Calu3 (cell line): ENCODE data around the gene ZNF397. TPM values are rescaled to one million over a fixed set of nuclear protein-coding genes. Genes with fewer than 3 reads are reported as not detected.

Experiments
- BruUV-seq: library from RNA; stranded (reverse); fragments of 400-500 nt; replicated peaks from 2 replicates; lab custom pipeline; 2021; lab: Mats Ljungman, UMichigan
- CTCF ChIA-PET: fragments of 300-600 bp; sonication (Branson Sonifier 250); formaldehyde crosslinking; loops from one replicate; lab custom pipeline; 2022; ENCODE audit warnings: antibody characterized with exemption; lab: Charles Lee
- DNase-seq: peaks from one replicate; pipeline ENCODE4 v3.0.0; 2022
- H3K27ac Mint-ChIP-seq: one replicate; pipeline ENCODE4 v1.8.0; 2022; ENCODE audit warnings: mixed read lengths; ENCODE audit not compliant: unreplicated experiment
- H3K27me3 Mint-ChIP-seq: one replicate; pipeline ENCODE4 v1.8.0; 2022; ENCODE audit warnings: mixed read lengths; ENCODE audit not compliant: unreplicated experiment
- H3K36me3 Mint-ChIP-seq: one replicate; pipeline ENCODE4 v1.8.0; 2022; ENCODE audit warnings: mild to moderate bottlenecking, moderate library complexity, mixed read lengths; ENCODE audit not compliant: insufficient read depth, unreplicated experiment
- H3K4me1 Mint-ChIP-seq: one replicate; pipeline ENCODE4 v1.8.0; 2022; ENCODE audit warnings: mild to moderate bottlenecking, low read depth, mixed read lengths; ENCODE audit not compliant: unreplicated experiment
- H3K4me3 Mint-ChIP-seq: one replicate; pipeline ENCODE4 v1.8.0; 2022; ENCODE audit warnings: mild to moderate bottlenecking, low read depth, moderate library complexity, mixed read lengths; ENCODE audit not compliant: unreplicated experiment
- H3K9me3 Mint-ChIP-seq: one replicate; pipeline ENCODE4 v1.8.0; 2022; ENCODE audit warnings: low read depth, mixed read lengths; ENCODE audit not compliant: unreplicated experiment
- CTCF ChIP-seq: fragments of 200-600 bp; IDR thresholded peaks from one replicate; pipeline ENCODE4 v1.8.0; 2022; ENCODE audit warnings: antibody characterized with exemption; ENCODE audit not compliant: unreplicated experiment
- intact Hi-C: fragments of 100-400 bp; cut with micrococcal nuclease; formaldehyde crosslinking; loops from one replicate; pipeline ENCODE4 v1.10.0; 2022; ENCODE audit not compliant: unreplicated experiment
- total RNA-seq: library from RNA; stranded (reverse); gene quantifications from 2 replicates; pipeline ENCODE4 v1.2.3, GENCODE V29; 2022

Gene ZNF397
- total RNA-seq, 1 experiment from 2014 or later = 27.9 TPM

- Mint-ChIP-seq H3K9me3 (peaks cover 13% of the 10 kb centered on the region), H3K36me3 (peaks cover 2% of the 10 kb centered on the region), H3K27me3 (no peaks in the 10 kb centered on the region), H3K4me3 (no peak overlapping the region), H3K4me1 (peaks cover 2% of the 10 kb centered on the region), H3K27ac (no peak overlapping the region)
- no peak for DNase-seq
- BruUV-seq = no TSS peak
- no peak for TF ChIP-seq CTCF
- CTCF ChIA-PET = no interaction called here
- intact Hi-C loops = no loop called here
Observed at GRCh38 chr18:35283923-35284794, 43.3 kb downstream of the ZNF397 start.

GRCh38 chr18:35284841-35285240, 44.0 kb downstream of the ZNF397 start:
- Mint-ChIP-seq H3K27ac (no peak overlapping the region), H3K27me3 (no peaks in the 10 kb centered on the region), H3K4me1 (peaks cover 8% of the 10 kb centered on the region), H3K9me3 (peaks cover 11% of the 10 kb centered on the region), H3K4me3 (no peak overlapping the region), H3K36me3 (peaks cover 9% of the 10 kb centered on the region)
- no peak for DNase-seq
- no TSS peak for BruUV-seq
- intact Hi-C loops = no loop called here
- TF ChIP-seq CTCF = no peak
- CTCF ChIA-PET = no interaction called here

DNA sequence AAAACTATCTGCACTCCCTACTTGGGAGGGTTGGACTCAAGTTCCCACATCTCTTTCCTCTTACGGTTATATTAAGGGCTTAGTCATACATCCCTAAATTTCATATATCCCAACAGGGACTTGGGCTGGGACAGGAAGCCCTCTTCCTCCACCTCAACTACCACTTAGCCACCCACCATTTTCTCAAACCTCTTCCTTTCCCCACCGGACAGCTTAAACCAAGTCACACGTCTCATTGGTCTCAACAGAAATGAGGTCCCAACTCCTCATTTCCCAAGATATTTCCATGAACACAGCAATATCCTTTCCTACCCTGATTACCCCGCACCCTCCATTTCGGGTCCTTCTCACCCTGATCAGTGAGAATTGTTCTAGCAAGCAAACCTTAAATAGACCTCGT, 48.5 kb downstream of the ZNF397 start:
- intact Hi-C loops = no loop called here
- H3K4me1 Mint-ChIP-seq = peaks cover 19% of the 10 kb centered on the region
- no peak for DNase-seq
- H3K27ac Mint-ChIP-seq = peak overlapping the region; percentile 99
- no peak for TF ChIP-seq CTCF
- CTCF ChIA-PET = no interaction called here
- H3K9me3 Mint-ChIP-seq = peaks cover 12% of the 10 kb centered on the region
- peak overlapping the region; percentile 99 for H3K4me3 Mint-ChIP-seq
- no TSS peak for BruUV-seq
- H3K27me3 Mint-ChIP-seq = no peaks in the 10 kb centered on the region
- peaks cover 24% of the 10 kb centered on the region for H3K36me3 Mint-ChIP-seq

DNA sequence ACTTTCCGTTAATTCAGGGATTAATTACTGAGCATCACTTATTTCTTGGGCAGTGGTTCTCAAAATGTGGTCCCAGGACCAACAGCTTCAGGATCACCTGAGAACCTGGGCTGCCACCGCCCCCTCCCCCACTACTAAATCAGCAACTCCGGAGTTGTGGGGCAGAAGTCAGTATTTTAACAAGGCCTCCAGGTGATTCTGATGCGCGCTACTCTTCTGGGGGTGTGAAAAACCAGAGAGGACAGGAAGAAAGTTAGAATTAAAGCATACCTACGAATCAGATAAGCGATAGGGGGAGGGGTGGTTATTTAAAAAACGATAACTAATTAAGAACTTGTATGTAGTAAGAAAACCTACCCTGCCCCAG, 48.9 kb downstream of the ZNF397 start:
- H3K9me3 Mint-ChIP-seq = peaks cover 12% of the 10 kb centered on the region
- BruUV-seq = TSS peak; percentile 64
- intact Hi-C loops = loop anchor here (5.0 kb wide), 1 partner anchor 47 kb away; the partner anchor contains the start of gene ZNF397
- peaks cover 19% of the 10 kb centered on the region for H3K4me1 Mint-ChIP-seq
- H3K27ac Mint-ChIP-seq = peak overlapping the region; percentile 99
- peak; percentile 39 for DNase-seq
- TF ChIP-seq CTCF = no peak
- CTCF ChIA-PET = interaction anchor here (0.6 kb wide), 1 partner anchor 722 kb away, joined by 3 read pairs; no protein-coding TSS in a partner anchor
- peak overlapping the region; percentile 99 for H3K4me3 Mint-ChIP-seq
- H3K36me3 Mint-ChIP-seq = peaks cover 27% of the 10 kb centered on the region
- H3K27me3 Mint-ChIP-seq = no peaks in the 10 kb centered on the region
